DMS 273 (cell line): ENCODE data around the gene RGPD5.
"Not testable (repeated sequence)": the region's sequence is repeated elsewhere in the genome, so short reads cannot be mapped to it uniquely, and the experiment has no call there.

Source experiments
- DNase-seq: peaks from one replicate; lab custom pipeline; 2025; ENCODE audit not compliant: unreplicated experiment; lab: John Stamatoyannopoulos, UW

The RGPD5 gene

DNA sequence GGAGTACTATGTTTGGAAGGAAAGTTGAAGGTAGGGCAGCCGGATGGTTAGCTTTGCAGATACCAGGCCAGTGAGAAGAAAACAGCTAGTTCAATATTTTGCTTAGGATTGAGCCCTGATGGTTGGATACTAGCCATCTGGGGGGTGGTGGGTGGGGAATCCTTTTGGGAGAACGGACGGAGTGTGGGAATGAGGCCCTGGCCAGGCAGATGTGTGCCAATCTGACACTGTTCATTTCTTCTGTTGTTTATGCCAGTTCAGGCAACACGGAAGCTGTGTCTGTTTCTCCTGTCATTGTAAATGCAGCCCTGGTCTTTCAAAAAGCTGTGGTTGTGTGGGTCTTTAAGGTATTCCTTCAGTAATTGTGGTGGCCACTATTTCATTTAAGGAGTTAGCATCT is 96.9 kb downstream of the RGPD5 start:
- DNase-seq, result not testable (repeated sequence)

DNA sequence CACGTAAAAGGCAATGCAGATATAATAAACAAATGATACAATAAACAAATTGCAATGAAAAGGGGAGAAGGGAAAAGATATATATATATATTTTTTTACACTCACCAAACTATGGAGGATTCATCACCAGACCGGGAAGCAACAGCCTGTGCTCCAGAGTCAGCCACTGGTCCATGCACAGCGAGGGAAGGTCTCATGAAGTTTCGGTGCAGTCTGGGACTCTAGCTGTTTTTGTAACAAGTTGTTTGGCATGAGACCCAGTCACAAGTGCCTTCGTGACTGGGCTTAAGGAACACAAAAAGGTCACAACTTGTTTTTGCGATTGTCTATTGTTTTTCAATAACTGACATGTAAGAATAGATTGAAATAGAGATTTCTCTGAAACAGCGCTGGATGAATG is 99.6 kb downstream of the RGPD5 start:
- DNase-seq, result not testable (repeated sequence)

DNA sequence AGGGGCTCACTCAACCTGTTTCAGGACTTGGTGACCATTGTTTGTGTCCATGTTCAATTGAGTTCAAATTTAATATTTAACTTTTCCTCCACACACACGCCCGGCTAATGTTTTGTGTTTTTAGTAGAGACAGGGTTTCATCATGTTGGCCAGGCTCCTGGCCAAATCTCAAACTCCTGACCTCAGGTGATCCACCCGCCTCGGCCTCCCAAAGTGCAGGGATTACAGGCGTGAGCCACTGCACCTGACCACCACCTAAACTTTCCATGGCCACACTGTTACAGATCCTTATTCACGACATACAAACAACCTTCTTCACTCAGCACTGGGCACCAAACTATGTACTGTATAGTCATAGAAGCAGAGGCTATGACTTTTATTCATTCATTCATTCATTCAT is 100.0 kb downstream of the RGPD5 start:
- not testable (repeated sequence) for DNase-seq

DNA sequence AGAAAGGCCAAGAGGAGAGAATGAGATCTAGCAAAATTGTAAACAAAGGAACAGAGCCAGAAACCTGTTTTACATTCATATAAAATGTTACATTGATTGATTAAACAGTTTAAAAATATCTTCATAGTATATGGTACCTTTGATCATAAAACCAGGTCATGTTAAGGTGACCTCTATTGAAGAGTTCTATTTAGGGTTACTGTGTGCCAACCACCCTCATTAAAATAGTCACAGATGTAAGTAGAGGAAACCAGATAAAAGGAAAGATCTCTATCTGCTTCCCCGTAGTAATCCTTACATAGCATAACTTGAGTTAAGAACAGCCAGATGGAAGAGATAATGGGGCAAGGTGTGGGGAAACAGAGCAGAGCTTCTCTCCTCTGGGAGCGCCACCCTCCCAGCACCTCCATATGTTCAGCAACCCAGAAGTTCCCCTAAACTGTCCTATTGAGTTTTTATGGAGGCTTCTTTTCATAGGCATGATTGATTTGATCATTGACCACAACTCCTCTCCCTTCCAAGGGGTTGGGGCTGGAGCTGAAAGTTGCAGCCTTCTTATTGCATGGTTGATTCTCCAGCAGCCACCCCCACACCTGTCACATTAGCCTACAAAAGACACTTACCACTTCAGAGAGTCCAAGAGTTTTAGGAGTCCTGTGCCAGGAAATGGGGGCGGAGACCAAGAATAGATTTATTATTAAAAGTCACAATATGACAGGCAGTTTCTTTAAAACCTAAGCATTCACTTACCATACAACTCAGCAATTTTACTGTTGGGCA is 101.2 kb downstream of the RGPD5 start:
- DNase-seq, result not testable (repeated sequence)

DNA sequence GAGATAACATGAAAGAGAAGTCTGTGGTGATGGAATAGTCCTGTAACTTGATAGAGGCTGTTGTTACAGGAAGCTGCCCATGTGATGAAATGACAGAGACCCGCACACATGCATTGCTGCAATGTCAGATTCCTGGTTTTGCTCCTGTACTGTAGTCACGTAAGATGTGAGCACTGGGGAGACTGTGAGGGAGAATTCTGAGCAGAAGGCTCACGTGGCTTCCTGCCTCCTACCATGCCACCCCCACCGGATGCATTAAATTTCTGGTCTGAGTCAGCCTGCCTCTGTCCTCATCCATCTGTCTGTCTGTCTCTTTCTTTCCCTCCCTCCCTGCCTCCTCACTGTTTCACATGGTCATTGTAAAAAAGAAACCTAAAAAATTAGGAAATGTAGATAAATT is 102.1 kb downstream of the RGPD5 start:
- DNase-seq, result not testable (repeated sequence)

DNA sequence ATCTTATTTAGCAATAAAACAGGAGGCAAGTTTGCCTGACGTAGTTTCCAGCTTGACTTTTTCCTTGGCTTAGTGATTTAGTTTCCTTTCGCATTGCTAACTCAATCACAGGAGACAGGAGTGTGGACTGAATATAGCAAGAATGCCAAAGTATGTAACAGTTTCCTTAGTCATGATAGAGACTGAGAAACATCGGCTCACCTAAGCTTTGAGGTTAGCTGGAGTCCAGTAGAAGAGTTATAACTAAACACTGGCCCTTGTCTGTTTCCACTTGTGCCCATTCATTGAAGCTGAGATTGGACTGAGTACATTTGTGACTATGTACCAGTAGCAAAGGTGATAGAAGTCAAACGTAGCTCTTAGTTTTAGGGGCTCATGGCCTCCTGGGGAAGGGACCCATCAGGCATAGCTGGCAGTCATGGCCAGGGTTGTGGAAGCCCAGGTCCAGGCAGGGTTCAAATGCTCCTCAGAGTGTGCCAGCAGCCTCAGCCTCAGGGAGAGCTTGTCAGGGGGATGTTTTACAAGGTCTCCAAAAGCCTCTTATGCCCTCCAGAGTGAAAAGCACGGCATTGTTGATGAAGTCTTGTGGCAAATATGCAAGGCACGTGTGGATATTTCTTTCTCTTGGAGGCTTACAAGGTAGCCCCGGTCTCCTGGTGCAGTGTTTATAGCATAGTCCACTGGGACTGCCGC is 103.8 kb downstream of the RGPD5 start:
- DNase-seq, result not testable (repeated sequence)

DNA sequence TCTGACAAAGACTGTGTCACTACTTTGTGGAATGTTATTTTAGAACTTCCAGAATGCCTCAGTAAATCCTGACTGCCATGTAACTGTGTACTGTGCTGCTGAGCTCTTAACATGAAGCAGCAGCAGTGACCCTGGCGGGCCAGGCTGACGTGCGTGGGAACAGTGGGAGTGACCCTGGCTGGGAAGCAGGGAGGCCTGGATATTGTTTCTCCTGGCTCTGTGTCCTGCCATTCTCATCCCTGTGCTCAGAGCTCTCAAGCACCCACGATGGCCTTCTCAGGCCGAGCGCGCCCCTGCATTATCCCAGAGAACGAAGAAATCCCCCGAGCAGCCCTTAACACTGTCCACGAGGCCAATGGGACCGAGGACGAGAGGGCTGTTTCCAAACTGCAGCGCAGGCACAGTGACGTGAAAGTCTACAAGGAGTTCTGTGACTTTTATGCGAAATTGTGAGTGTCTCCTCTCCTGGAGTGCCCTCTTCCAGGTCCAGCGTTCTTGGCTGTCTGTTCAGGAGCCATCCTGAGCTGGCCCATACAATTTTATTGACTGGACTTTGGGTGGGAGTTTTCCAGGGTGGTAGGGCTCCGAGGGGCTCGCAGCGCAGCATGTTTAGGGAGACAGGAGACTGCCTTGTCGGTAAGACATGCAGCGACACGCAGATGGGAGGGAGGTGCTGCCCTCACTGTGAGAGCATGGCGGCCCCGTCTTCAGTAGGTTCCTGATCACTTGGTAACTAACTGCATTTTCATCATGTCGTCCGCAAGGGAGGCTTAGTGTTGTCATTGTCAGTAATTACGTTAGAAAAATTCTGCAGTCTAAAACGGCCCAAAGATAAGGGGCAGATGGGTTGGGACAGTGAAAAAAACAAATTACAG is 104.6 kb downstream of the RGPD5 start, which contains the start of gene LIMS3:
Gene LIMS3 (plus strand): TSS at position 227 of the 875 bp plus-strand sequence. CDS start 41 bp downstream, at position 268.
- DNase-seq, result not testable (repeated sequence)

DNA sequence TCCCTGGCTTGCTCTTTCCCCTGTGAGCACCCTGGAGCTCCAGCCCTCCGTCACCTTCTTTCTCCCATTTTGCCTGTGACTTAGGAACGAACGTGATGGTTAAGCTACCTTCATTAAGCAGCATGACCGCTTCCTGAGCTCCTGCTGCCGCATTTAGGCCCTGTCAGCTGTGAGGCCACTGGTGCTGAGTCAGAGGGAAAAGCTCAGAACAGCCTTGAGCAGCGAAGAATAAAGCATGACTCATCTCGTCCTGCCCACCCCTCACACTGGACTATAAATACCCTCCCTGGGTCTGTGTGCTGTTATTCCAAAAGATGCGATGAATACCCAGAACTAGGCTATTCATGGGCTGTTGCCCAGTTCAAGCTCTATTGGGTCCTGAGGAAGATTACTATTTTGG is 111.7 kb downstream of the RGPD5 start:
- DNase-seq, result not testable (repeated sequence)
